Measurements from ENCODE around the gene TNFRSF13B. TPM values are rescaled to one million over a fixed set of nuclear protein-coding genes. Genes with fewer than 3 reads are reported as not detected.
"Not testable (repeated sequence)": the region's sequence is repeated elsewhere in the genome, so short reads cannot be mapped to it uniquely, and the experiment has no call there.

TNFRSF13B gene
- total RNA-seq, 2 donors from 2014 or later = not detected

- ATAC-seq; H3K27me3 ChIP-seq; intact Hi-C loops (cut with DNase I); H3K4me3 ChIP-seq; H3K9me3 ChIP-seq; H3K4me1 ChIP-seq; H3K36me3 ChIP-seq (replicated peaks in 1 of 2; ENCODE audit: insufficient read depth in 1 of 2, low read depth in 2 of 2); H3K27ac ChIP-seq; DNase-seq: not testable (repeated sequence)
- 80 to 83% methylated on average over 18 of the region's 20 CpGs for WGBS, 2 donors
Observed at GRCh38 chr17:16892876-16893454, 79.0 kb downstream of the TNFRSF13B start.

DNA sequence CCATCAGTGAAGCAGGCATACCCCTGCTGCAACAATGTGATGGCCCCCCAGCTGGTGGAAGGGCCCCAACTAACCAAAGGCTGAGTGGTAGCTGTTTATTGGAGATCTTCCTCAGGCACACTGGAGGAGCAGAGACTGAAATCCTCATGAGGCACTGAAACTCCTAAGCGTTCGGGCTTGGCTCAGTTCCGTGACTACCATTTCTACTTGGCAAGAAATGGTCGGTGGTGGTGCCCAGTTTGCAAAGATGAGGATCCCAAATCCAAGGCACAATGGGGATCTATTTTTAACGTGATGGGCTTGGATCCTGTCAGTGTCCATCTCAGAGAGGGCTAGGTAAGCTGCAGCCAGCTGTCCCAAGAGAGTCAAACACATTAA, 82.8 kb downstream of the TNFRSF13B start:
- TF ChIP-seq, protein P1, sequence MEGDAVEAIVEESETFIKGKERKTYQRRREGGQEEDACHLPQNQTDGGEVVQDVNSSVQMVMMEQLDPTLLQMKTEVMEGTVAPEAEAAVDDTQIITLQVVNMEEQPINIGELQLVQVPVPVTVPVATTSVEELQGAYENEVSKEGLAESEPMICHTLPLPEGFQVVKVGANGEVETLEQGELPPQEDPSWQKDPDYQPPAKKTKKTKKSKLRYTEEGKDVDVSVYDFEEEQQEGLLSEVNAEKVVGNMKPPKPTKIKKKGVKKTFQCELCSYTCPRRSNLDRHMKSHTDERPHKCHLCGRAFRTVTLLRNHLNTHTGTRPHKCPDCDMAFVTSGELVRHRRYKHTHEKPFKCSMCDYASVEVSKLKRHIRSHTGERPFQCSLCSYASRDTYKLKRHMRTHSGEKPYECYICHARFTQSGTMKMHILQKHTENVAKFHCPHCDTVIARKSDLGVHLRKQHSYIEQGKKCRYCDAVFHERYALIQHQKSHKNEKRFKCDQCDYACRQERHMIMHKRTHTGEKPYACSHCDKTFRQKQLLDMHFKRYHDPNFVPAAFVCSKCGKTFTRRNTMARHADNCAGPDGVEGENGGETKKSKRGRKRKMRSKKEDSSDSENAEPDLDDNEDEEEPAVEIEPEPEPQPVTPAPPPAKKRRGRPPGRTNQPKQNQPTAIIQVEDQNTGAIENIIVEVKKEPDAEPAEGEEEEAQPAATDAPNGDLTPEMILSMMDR (IDR thresholded peaks at IDR 0.05) = no peak
- no peak for TF ChIP-seq POLR2A (IDR thresholded peaks at IDR 0.05)
- WGBS, 2 donors = 78 to 81% methylated on average over 5 of the region's 5 CpGs
- intact Hi-C loops (cut with DNase I) = no loop called here
- Histone ChIP-seq H3K27ac (no peak overlapping the region), H3K4me1 (no peaks in the 10 kb centered on the region), H3K27me3 (no peaks in the 10 kb centered on the region), H3K36me3 (replicated peaks in 1 of 2; ENCODE audit: insufficient read depth in 1 of 2, low read depth in 2 of 2) (no peaks in the 10 kb centered on the region), H3K9me3 (no peaks in the 10 kb centered on the region), H3K4me3 (no peak overlapping the region)
- DNase-seq (no peak), ATAC-seq (no peak)

Small RNA genes within 50 kb of the gene (small RNA-seq; reads per million reads assigned to genes)
- gene AL353996.1 = not detected

Other genes starting within 250 kb of the TNFRSF13B start
- gene MPRIP, start 70.3 kb upstream of the TNFRSF13B start, total RNA-seq = 100 to 1,000 TPM; 147 to 269 TPM
- 1 to 10 TPM; 3.6 to 6.6 TPM for gene PLD6, start 234.2 kb upstream of the TNFRSF13B start, total RNA-seq